Peyer's patch (tissue), 4 donors: ENCODE measurements around the gene C1orf210. TPM values are rescaled to one million over a fixed set of nuclear protein-coding genes. Genes with fewer than 3 reads are reported as not detected.

ENCODE experiments used
- DNase-seq, 3 donors: peaks; one replicate each; pipeline ENCODE4 v3.0.0-alpha.2; 2017 to 2019
- H3K27ac ChIP-seq, 4 donors: fragments of 200-600 bp; sonication (generic); one replicate each; pipeline ENCODE4 v1.5.1; 2016 to 2019
- H3K27me3 ChIP-seq, 2 donors: fragments of 200-600 bp; sonication (generic); one replicate each; pipeline ENCODE4 v1.5.1; 2019
- H3K36me3 ChIP-seq, 3 donors: fragments of 200-600 bp; sonication (generic); one replicate each; pipeline ENCODE4 v1.5.1; 2016 to 2019
- H3K4me1 ChIP-seq, 4 donors: fragments of 200-600 bp; sonication (generic); one replicate each; pipeline ENCODE4 v1.5.1; 2016 to 2019
- H3K4me3 ChIP-seq, 4 donors: fragments of 200-600 bp; sonication (generic); 1 replicate in 3 of 4; 2 replicates in 1 of 4; pipeline ENCODE4 v1.5.1; 2016 to 2019; ENCODE audit warnings: mild to moderate bottlenecking in 1 of 4
- H3K9me3 ChIP-seq, 4 donors: fragments of 200-600 bp; sonication (generic); one replicate each; pipeline ENCODE4 v1.5.1; 2016 to 2019; ENCODE audit warnings: mild to moderate bottlenecking in 1 of 4
- CTCF ChIP-seq, 6 experiments: fragments of 450-650 bp in 4 of 6; fragments of 200-600 bp in 2 of 6; sonication (generic) in 1 of 6; IDR thresholded peaks; one replicate each; pipeline ENCODE4 v1.5.1; 2017 to 2019; ENCODE audit warnings: antibody characterized with exemption in 6 of 6, mild to moderate bottlenecking in 3 of 6, moderate library complexity in 1 of 6
- POLR2A ChIP-seq, 2 donors: fragments of 450-650 bp; IDR thresholded peaks; one replicate each; pipeline ENCODE4 v1.5.1; 2017; ENCODE audit warnings: antibody characterized with exemption in 2 of 2, mild to moderate bottlenecking in 2 of 2, moderate library complexity in 2 of 2
- total RNA-seq, 4 donors: library from RNA; depleted of rRNA; stranded (reverse); fragments of >200 nt; gene quantifications; one replicate each; pipeline ENCODE4 v1.1.0, GENCODE V29; 2016

The C1orf210 gene
- total RNA-seq, 4 donors from 2014 or later: 4.1 to 80.9 (median 74.4) TPM

GRCh38 chr1:43288058-43288784 is 2.8 kb upstream of the C1orf210 start:
- Histone ChIP-seq H3K27me3 (no peaks in the 10 kb centered on the region), H3K9me3 (no peaks in the 10 kb centered on the region), H3K27ac (no peak overlapping the region), H3K4me3 (no peak overlapping the region), H3K4me1 (peaks cover 0 to 13% (median 0%) of the 10 kb centered on the region in 4 donors), H3K36me3 (no peaks in the 10 kb centered on the region)
- peak in 1 of 3 donors; percentile 53 for DNase-seq
- no peak for TF ChIP-seq POLR2A (IDR thresholded peaks at IDR 0.05)
- TF ChIP-seq CTCF (IDR thresholded peaks at IDR 0.05): peak in 1 of 6 experiments; percentile 18

DNA sequence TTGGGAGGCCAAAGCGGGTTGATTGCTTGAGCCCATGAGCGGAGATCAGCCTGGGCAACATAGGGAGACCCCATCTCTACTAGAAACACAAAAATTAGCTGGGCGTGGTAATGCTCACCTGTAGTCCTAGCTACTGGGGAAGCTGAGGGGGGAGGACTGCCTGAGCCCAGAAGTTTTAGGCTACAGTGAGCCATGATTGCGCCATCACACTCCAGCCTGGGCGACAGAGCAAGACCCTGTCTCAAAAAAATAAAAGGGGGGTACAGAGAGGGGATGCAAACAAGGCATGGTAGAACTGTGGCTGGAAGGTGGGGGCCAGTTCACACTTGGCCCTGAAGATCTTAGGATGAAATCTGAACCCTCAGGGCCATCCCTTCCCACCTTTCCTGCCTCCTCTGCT is 1.2 kb upstream of the C1orf210 start:
- H3K4me3 ChIP-seq: no peak overlapping the region
- peak overlapping the region in 2 of 4 donors; percentile 83 to 93 for H3K27ac ChIP-seq
- TF ChIP-seq CTCF (IDR thresholded peaks at IDR 0.05) (no peak), POLR2A (IDR thresholded peaks at IDR 0.05) (no peak)
- no peaks in the 10 kb centered on the region for H3K27me3 ChIP-seq
- no peaks in the 10 kb centered on the region for H3K9me3 ChIP-seq
- peaks cover 0 to 13% (median 0%) of the 10 kb centered on the region in 4 donors for H3K4me1 ChIP-seq
- no peak for DNase-seq
- peaks cover 0 to 11% (median 0%) of the 10 kb centered on the region in 3 donors for H3K36me3 ChIP-seq

- Histone ChIP-seq H3K27ac (peak overlapping the region in 3 of 4 donors; percentile 63 to 93 (median 83)), H3K9me3 (no peaks in the 10 kb centered on the region), H3K4me3 (peak overlapping the region in 2 of 4 donors; percentile 53 to 68), H3K27me3 (no peaks in the 10 kb centered on the region), H3K4me1 (peaks cover 0 to 13% (median 0%) of the 10 kb centered on the region in 4 donors), H3K36me3 (peaks cover 0 to 11% (median 0%) of the 10 kb centered on the region in 3 donors)
- TF ChIP-seq CTCF (IDR thresholded peaks at IDR 0.05) (no peak), POLR2A (IDR thresholded peaks at IDR 0.05) (no peak)
- DNase-seq: peak in 1 of 3 donors; percentile 67
Observed at GRCh38 chr1:43286115-43286514, 734 bp upstream of the C1orf210 start.

DNA sequence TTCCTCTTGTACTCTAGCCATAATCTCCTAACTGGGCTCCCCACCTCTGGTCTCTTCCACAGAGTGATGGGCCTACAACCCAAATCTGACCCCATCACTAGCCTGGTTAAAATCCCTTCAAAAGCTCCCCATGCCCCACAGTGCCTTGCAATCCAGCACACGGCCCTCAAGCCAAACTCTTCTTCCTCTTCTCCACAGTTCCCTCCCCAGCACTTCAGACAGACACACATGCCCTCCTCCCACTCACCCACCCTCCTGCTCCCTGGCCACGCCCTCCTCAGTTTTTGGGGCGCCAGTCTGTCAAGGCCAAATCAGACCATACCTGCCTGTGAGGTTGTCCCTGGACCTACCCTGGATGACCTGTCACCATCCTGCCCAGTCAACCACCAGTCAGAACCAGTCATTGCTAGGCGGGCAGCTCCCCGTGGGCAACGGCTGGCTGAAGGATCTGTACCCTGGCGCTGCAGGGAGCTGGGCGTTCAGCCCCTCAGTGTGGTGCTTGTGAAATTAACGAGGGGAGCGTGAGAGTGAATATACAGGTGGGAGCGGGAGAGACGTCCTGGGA is 753 bp downstream of the C1orf210 start:
- H3K4me1 ChIP-seq: peaks cover 0 to 13% (median 0%) of the 10 kb centered on the region in 4 donors
- no peak for TF ChIP-seq CTCF (IDR thresholded peaks at IDR 0.05)
- TF ChIP-seq POLR2A (IDR thresholded peaks at IDR 0.05): no peak
- peak overlapping the region in 3 of 4 donors; percentile 63 to 93 (median 83) for H3K27ac ChIP-seq
- peaks cover 0 to 11% (median 0%) of the 10 kb centered on the region in 3 donors for H3K36me3 ChIP-seq
- peak overlapping the region in 3 of 4 donors; percentile 28 to 68 (median 53) for H3K4me3 ChIP-seq
- H3K27me3 ChIP-seq: no peaks in the 10 kb centered on the region
- DNase-seq: peak in 1 of 3 donors; percentile 57
- H3K9me3 ChIP-seq: no peaks in the 10 kb centered on the region

DNA sequence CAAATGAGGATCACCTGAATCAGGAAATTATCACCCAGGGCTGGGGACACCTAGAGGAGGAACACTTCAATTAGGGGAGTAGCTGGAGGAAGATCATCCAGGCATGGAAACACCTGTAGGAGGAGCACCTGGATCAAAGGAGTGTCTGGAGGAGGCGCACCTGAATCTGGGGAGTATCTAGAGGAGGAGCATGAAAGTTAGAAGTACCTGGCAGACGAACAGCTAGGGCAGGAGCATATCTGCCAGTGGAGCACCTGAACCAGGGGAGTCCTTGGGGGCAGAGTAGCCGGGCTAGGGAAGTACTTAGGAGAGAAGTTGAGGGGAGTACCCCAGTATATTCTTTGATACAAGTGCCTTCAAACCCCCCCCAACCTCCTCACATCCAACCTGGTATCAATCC is 1.3 kb downstream of the C1orf210 start:
- peak overlapping the region in 2 of 4 donors; percentile 53 to 68 for H3K4me3 ChIP-seq
- peak in 1 of 3 donors; percentile 29 for DNase-seq

More for the DNA sequence above, 1.3 kb downstream of the C1orf210 start:
- Histone ChIP-seq H3K27ac (peak overlapping the region in 2 of 4 donors; percentile 63 to 93), H3K27me3 (no peaks in the 10 kb centered on the region), H3K36me3 (peaks cover 0 to 15% (median 0%) of the 10 kb centered on the region in 3 donors), H3K4me1 (peaks cover 0 to 8% (median 0%) of the 10 kb centered on the region in 4 donors), H3K9me3 (no peaks in the 10 kb centered on the region)
- no peak for TF ChIP-seq POLR2A (IDR thresholded peaks at IDR 0.05)
- peak in 2 of 6 experiments; percentile 11 to 37 for TF ChIP-seq CTCF (IDR thresholded peaks at IDR 0.05)
